ENCODE results near the gene FANCE. TPM values are rescaled to one million over a fixed set of nuclear protein-coding genes. Genes with fewer than 3 reads are reported as not detected.

FANCE gene, protein sequence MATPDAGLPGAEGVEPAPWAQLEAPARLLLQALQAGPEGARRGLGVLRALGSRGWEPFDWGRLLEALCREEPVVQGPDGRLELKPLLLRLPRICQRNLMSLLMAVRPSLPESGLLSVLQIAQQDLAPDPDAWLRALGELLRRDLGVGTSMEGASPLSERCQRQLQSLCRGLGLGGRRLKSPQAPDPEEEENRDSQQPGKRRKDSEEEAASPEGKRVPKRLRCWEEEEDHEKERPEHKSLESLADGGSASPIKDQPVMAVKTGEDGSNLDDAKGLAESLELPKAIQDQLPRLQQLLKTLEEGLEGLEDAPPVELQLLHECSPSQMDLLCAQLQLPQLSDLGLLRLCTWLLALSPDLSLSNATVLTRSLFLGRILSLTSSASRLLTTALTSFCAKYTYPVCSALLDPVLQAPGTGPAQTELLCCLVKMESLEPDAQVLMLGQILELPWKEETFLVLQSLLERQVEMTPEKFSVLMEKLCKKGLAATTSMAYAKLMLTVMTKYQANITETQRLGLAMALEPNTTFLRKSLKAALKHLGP
- 7.5 and 14.9 TPM in 2 replicates for total RNA-seq

DNA sequence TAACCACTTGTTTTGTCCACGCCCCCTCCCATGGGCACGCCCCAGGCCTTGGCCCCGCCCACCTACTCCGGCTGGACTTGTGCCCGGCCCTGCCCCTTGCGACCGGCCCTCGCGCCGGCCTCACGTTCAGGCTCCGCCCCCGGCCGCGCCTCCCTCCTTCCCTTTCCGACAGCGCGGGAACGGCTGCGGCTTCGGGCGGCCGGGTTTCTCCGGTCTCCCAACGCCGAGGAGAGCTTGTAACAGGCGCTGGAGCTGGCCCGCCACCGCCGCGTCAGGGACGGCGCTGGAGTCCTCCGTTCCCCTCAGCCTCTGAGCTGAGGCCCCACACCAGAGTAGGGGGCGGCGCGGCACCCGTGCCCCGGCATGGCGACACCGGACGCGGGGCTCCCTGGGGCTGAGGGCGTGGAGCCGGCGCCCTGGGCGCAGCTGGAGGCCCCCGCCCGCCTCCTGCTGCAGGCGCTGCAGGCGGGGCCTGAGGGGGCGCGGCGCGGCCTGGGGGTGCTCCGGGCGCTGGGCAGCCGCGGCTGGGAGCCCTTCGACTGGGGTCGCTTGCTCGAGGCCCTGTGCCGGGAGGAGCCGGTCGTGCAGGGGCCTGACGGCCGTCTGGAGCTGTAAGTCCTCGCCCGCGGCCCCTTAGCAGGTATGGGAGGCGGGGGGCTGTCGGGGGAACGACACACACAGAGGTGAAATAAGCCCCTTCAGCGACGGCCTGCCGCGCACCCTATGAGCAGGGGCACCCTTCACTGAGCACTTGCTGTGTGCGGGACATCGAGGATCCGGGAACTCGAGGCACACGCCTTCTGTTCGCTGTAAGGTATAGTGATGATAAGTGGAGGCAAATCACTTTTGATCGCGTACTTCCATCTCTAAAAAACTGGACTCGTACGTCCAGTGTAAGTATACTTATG, at the start of gene FANCE:
Gene FANCE (plus strand): TSS at position 156 of the 908 bp plus-strand sequence. CDS start 208 bp downstream, at position 364.
- TF ChIP-seq, protein P1, sequence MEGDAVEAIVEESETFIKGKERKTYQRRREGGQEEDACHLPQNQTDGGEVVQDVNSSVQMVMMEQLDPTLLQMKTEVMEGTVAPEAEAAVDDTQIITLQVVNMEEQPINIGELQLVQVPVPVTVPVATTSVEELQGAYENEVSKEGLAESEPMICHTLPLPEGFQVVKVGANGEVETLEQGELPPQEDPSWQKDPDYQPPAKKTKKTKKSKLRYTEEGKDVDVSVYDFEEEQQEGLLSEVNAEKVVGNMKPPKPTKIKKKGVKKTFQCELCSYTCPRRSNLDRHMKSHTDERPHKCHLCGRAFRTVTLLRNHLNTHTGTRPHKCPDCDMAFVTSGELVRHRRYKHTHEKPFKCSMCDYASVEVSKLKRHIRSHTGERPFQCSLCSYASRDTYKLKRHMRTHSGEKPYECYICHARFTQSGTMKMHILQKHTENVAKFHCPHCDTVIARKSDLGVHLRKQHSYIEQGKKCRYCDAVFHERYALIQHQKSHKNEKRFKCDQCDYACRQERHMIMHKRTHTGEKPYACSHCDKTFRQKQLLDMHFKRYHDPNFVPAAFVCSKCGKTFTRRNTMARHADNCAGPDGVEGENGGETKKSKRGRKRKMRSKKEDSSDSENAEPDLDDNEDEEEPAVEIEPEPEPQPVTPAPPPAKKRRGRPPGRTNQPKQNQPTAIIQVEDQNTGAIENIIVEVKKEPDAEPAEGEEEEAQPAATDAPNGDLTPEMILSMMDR (conservative IDR thresholded peaks at IDR 0.05; ENCODE audit: low read depth, low read length) = no peak
- no peak for DNase-seq (ENCODE audit: low read depth)
- peak within 1 kb of the TSS; percentile 72 for H3K4me3 ChIP-seq (ENCODE audit: low read depth, low read length)

DNA sequence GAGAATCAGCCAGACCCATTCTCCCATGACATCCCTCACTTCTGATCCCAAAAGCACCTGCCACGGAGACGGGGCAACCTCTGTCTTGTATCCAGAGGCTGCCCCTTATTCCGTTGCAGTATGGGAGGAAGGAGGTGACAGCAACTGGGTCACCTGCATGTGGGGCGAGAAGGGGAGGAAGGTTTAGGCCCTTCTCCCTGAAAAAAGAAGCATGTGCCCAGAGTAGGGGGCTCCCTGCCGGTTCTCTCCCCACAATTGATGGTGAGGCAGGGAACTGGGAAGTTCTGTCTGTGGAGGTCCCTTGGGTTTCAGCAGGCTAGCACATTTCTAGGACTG, 49.3 kb upstream of the FANCE start:
- no peak for DNase-seq (ENCODE audit: low read depth)
- no peak overlapping the region for H3K4me3 ChIP-seq (ENCODE audit: low read depth, low read length)
- TF ChIP-seq, protein P1 (conservative IDR thresholded peaks at IDR 0.05; ENCODE audit: low read depth, low read length) = no peak

DNA sequence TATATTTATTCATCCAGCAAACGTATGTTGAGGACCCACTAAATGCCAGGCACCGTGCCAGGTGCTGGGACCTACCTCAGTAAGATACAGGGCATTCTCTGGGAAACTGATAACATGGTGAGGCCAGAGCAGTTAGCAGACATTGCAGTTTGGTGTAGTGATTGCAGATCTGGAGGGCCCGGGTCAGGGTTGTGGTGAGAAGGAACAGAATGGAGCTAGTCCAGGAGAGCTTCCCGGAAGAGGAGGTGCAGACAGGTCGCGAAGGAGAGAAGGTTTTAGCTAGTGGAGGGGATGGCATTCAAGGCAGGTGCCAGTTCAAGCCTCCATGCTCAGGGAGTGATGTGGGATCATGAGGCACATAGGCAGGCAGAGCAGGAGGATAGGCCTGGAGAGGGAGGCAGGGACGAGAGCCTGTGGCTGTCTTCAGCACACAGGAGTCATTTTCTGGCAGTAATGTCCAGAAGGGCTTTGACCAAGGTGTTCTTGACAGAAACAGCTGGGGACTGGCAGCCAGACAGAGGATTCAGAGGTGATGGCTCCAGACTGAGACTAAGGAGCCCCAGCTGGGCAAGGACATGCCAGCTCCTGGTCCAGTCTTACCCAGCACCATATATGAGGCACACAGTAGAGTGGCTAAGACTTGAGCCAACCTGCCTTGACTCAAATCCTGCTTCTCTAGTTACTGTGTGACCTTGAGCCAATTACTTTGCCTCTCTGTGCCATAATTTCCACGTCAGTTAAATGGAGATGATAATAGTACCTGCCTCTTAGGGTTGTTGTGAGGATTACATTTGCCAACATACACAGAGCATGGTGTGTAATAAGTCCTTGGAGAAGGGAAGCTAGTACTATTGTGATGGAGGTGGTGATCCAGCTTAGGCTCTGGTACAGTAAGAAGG, 48.3 kb upstream of the FANCE start:
- no peak for DNase-seq (ENCODE audit: low read depth)
- H3K4me3 ChIP-seq (ENCODE audit: low read depth, low read length) = no peak overlapping the region
- TF ChIP-seq, protein P1 (conservative IDR thresholded peaks at IDR 0.05; ENCODE audit: low read depth, low read length) = no peak

DNA sequence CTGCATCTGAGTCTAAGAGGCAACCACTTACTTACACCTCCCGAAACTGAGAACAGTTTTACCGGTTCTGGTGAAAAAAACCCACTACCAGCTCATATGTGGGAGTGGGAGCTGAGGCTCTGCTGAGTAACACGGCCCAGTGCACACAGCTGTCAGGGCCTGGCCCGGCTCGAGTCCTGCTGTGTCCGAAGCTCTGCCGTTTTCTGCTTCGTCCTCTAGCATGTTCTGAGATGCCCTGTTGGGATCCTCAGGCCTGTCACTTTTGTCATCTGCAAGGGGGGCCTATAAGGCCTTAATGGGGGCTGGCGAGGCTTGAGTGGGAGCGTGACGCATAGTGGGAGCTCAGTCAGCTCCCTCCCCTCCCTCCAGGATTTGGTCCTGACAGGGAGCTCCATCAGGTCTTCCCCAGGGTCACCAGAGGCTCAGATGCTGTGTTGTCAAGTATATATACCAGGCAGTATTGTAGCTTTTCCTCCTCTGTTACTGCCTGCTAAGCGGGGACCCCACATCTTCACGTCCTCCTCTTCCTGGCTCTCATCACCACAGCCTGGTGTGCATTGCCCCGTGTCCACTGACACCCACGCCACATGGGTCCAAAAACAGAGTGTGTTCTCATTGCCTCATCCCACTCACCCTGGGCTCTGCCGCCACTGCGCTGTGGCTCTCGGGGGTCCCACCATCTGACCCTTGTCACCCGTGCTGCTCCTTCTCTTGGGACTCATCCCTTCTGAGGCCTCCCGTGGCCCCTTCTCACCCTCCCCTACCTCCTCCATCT, 45.2 kb upstream of the FANCE start:
- DNase-seq (ENCODE audit: low read depth) = no peak
- H3K4me3 ChIP-seq (ENCODE audit: low read depth, low read length) = no peak overlapping the region
- TF ChIP-seq, protein P1 (conservative IDR thresholded peaks at IDR 0.05; ENCODE audit: low read depth, low read length) = no peak

DNA sequence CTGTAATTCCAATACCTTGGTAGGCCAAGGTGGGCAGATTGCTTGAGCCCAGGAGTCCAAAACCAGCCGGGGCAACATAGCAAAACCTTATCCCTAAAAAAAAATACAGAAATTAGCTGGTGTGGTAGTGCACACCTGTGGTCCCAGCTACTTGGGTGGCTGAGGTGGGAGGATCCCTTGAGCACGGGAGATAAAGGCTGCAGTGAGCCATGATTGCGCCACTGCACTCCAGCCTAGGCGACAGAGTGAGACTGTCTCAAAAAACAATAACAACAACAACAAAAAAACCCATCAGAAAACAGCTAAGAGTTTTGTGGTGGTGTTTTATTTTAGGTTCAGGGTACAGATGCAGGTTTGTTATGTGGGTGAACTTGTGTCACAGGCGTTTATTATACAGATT, 42.9 kb upstream of the FANCE start:
- TF ChIP-seq, protein P1 (conservative IDR thresholded peaks at IDR 0.05; ENCODE audit: low read depth, low read length) = no peak
- no peak for DNase-seq (ENCODE audit: low read depth)
- no peak overlapping the region for H3K4me3 ChIP-seq (ENCODE audit: low read depth, low read length)
